ENCODE data around the gene RNF6. TPM values are rescaled to one million over a fixed set of nuclear protein-coding genes. Genes with fewer than 3 reads are reported as not detected.
"Not testable (repeated sequence)": the region's sequence is repeated elsewhere in the genome, so short reads cannot be mapped to it uniquely, and the experiment has no call there.

Gene RNF6
- total RNA-seq, 2 experiments from 2014 or later: 34.2 to 35.7 TPM

- ChIA-PET POLR2A (interaction anchor here (0.7 to 4.0 kb wide), 2 partner anchors 31 to 63 kb away, joined by 3 to 14 read pairs; partner anchors contain the start of gene RNF6), CTCF (interaction anchor here (1.1 to 1.4 kb wide), 2 partner anchors 31 to 68 kb away, joined by 3 to 6 read pairs; partner anchors contain the start of gene RNF6)
- H3K4me1 Mint-ChIP-seq (ENCODE audit: low read depth): peaks cover 26% of the 10 kb centered on the region
- H3K27ac Mint-ChIP-seq: peak overlapping the region; percentile 84
- ATAC-seq (no peak), DNase-seq (no peak)
- H3K36me3 Mint-ChIP-seq (ENCODE audit: low read depth): peaks cover 3% of the 10 kb centered on the region
- no peaks in the 10 kb centered on the region for H3K27me3 Mint-ChIP-seq (ENCODE audit: low read depth)
- H3K4me3 Mint-ChIP-seq: peak overlapping the region; percentile 81
- no peaks in the 10 kb centered on the region for H3K9me3 Mint-ChIP-seq (ENCODE audit: insufficient read depth)
These were observed 31.2 kb upstream of the RNF6 start for GRCh38 chr13:26253262-26253786.

GRCh38 chr13:26252006-26252405, 29.9 kb upstream of the RNF6 start:
- H3K4me3 Mint-ChIP-seq; H3K9me3 Mint-ChIP-seq (ENCODE audit: insufficient read depth); ATAC-seq; H3K27me3 Mint-ChIP-seq (ENCODE audit: low read depth); POLR2A ChIA-PET; CTCF ChIA-PET; DNase-seq; H3K36me3 Mint-ChIP-seq (ENCODE audit: low read depth); H3K27ac Mint-ChIP-seq: not testable (repeated sequence)
- H3K4me1 Mint-ChIP-seq (ENCODE audit: low read depth): peaks cover 24% of the 10 kb centered on the region

GRCh38 chr13:26249551-26249950, 27.4 kb upstream of the RNF6 start:
- ChIA-PET POLR2A (no interaction called here), CTCF (no interaction called here)
- ATAC-seq: no peak
- no peak overlapping the region for H3K4me3 Mint-ChIP-seq
- H3K27me3 Mint-ChIP-seq (ENCODE audit: low read depth): no peaks in the 10 kb centered on the region
- H3K36me3 Mint-ChIP-seq (ENCODE audit: low read depth): no peaks in the 10 kb centered on the region
- DNase-seq: no peak
- peaks cover 8% of the 10 kb centered on the region for H3K4me1 Mint-ChIP-seq (ENCODE audit: low read depth)
- H3K27ac Mint-ChIP-seq: no peak overlapping the region
- no peaks in the 10 kb centered on the region for H3K9me3 Mint-ChIP-seq (ENCODE audit: insufficient read depth)

GRCh38 chr13:26247608-26248007, 25.5 kb upstream of the RNF6 start:
- no peaks in the 10 kb centered on the region for H3K4me1 Mint-ChIP-seq (ENCODE audit: low read depth)
- H3K36me3 Mint-ChIP-seq (ENCODE audit: low read depth): no peaks in the 10 kb centered on the region
- POLR2A ChIA-PET: interaction anchor here (1.0 kb wide), 1 partner anchor 25 kb away, joined by 3 read pairs; the partner anchor contains the start of gene RNF6
- H3K27ac Mint-ChIP-seq: no peak overlapping the region
- no peak overlapping the region for H3K4me3 Mint-ChIP-seq
- no peaks in the 10 kb centered on the region for H3K9me3 Mint-ChIP-seq (ENCODE audit: insufficient read depth)
- DNase-seq: no peak
- CTCF ChIA-PET: no interaction called here
- no peak for ATAC-seq
- H3K27me3 Mint-ChIP-seq (ENCODE audit: low read depth): no peaks in the 10 kb centered on the region

- ATAC-seq: no peak
- DNase-seq: no peak
- no peaks in the 10 kb centered on the region for H3K36me3 Mint-ChIP-seq (ENCODE audit: low read depth)
- H3K27me3 Mint-ChIP-seq (ENCODE audit: low read depth): no peaks in the 10 kb centered on the region
- H3K27ac Mint-ChIP-seq: no peak overlapping the region
- H3K4me3 Mint-ChIP-seq: no peak overlapping the region
- ChIA-PET CTCF (interaction anchor here (0.8 kb wide), 1 partner anchor 250 kb away, joined by 3 read pairs; no protein-coding TSS in a partner anchor), POLR2A (interaction anchor here (1.0 kb wide), 1 partner anchor 25 kb away, joined by 3 read pairs; the partner anchor contains the start of gene RNF6)
- H3K4me1 Mint-ChIP-seq (ENCODE audit: low read depth): no peaks in the 10 kb centered on the region
- H3K9me3 Mint-ChIP-seq (ENCODE audit: insufficient read depth): no peaks in the 10 kb centered on the region
These were observed 24.9 kb upstream of the RNF6 start for GRCh38 chr13:26247011-26247410.

- H3K9me3 Mint-ChIP-seq (ENCODE audit: insufficient read depth): no peaks in the 10 kb centered on the region
- DNase-seq (no peak), ATAC-seq (no peak)
- no peak overlapping the region for H3K4me3 Mint-ChIP-seq
- ChIA-PET CTCF (interaction anchor here (0.8 kb wide), 1 partner anchor 251 kb away, joined by 3 read pairs; no protein-coding TSS in a partner anchor), POLR2A (no interaction called here)
- no peaks in the 10 kb centered on the region for H3K4me1 Mint-ChIP-seq (ENCODE audit: low read depth)
- no peaks in the 10 kb centered on the region for H3K36me3 Mint-ChIP-seq (ENCODE audit: low read depth)
- H3K27me3 Mint-ChIP-seq (ENCODE audit: low read depth): no peaks in the 10 kb centered on the region
- H3K27ac Mint-ChIP-seq: no peak overlapping the region
These were observed 24.0 kb upstream of the RNF6 start for GRCh38 chr13:26246154-26246553.

- Mint-ChIP-seq H3K27ac (no peak overlapping the region), H3K4me3 (no peak overlapping the region), H3K4me1 (ENCODE audit: low read depth) (no peaks in the 10 kb centered on the region), H3K27me3 (ENCODE audit: low read depth) (peaks cover 7% of the 10 kb centered on the region), H3K9me3 (ENCODE audit: insufficient read depth) (no peaks in the 10 kb centered on the region), H3K36me3 (ENCODE audit: low read depth) (no peaks in the 10 kb centered on the region)
- ChIA-PET CTCF (interaction anchor here (0.6 kb wide), 1 partner anchor 462 kb away, joined by 3 read pairs; no protein-coding TSS in a partner anchor), POLR2A (interaction anchor here (0.6 kb wide), 1 partner anchor 99 kb away, joined by 3 read pairs; no protein-coding TSS in a partner anchor)
- ATAC-seq (no peak), DNase-seq (no peak)
These were observed 14.2 kb upstream of the RNF6 start for GRCh38 chr13:26236296-26236695.

- Mint-ChIP-seq H3K27ac (no peak overlapping the region), H3K36me3 (ENCODE audit: low read depth) (no peaks in the 10 kb centered on the region), H3K9me3 (ENCODE audit: insufficient read depth) (no peaks in the 10 kb centered on the region), H3K27me3 (ENCODE audit: low read depth) (peaks cover 3% of the 10 kb centered on the region), H3K4me1 (ENCODE audit: low read depth) (no peaks in the 10 kb centered on the region), H3K4me3 (no peak overlapping the region)
- POLR2A ChIA-PET: no interaction called here
- DNase-seq (no peak), ATAC-seq (no peak)
- CTCF ChIA-PET: no interaction called here
These were observed 8.6 kb upstream of the RNF6 start for GRCh38 chr13:26230703-26231102.

- POLR2A ChIA-PET: no interaction called here
These were observed 7.0 kb upstream of the RNF6 start for GRCh38 chr13:26229080-26229615.

GRCh38 chr13:26228096-26228495, 6.0 kb upstream of the RNF6 start:
- no peak for DNase-seq
- Mint-ChIP-seq H3K27ac (no peak overlapping the region), H3K27me3 (ENCODE audit: low read depth) (peaks cover 8% of the 10 kb centered on the region), H3K4me3 (no peak overlapping the region), H3K9me3 (ENCODE audit: insufficient read depth) (no peaks in the 10 kb centered on the region), H3K36me3 (ENCODE audit: low read depth) (no peaks in the 10 kb centered on the region), H3K4me1 (ENCODE audit: low read depth) (peaks cover 3% of the 10 kb centered on the region)
- POLR2A ChIA-PET: no interaction called here
- ATAC-seq: no peak
- CTCF ChIA-PET: interaction anchor here (1.4 kb wide), 1 partner anchor 42 kb away, joined by 4 read pairs; no protein-coding TSS in a partner anchor

More at GRCh38 chr13:26229080-26229615, 7.0 kb upstream of the RNF6 start:
- no peaks in the 10 kb centered on the region for H3K36me3 Mint-ChIP-seq (ENCODE audit: low read depth)
- ATAC-seq: no peak
- CTCF ChIA-PET: no interaction called here
- no peak overlapping the region for H3K27ac Mint-ChIP-seq
- no peak for DNase-seq
- H3K4me3 Mint-ChIP-seq: no peak overlapping the region
- H3K27me3 Mint-ChIP-seq (ENCODE audit: low read depth): peaks cover 8% of the 10 kb centered on the region
- no peaks in the 10 kb centered on the region for H3K9me3 Mint-ChIP-seq (ENCODE audit: insufficient read depth)
- no peaks in the 10 kb centered on the region for H3K4me1 Mint-ChIP-seq (ENCODE audit: low read depth)

- Mint-ChIP-seq H3K36me3 (ENCODE audit: low read depth) (no peaks in the 10 kb centered on the region), H3K27me3 (ENCODE audit: low read depth) (peaks cover 8% of the 10 kb centered on the region), H3K27ac (no peak overlapping the region), H3K4me3 (no peak overlapping the region), H3K4me1 (ENCODE audit: low read depth) (peaks cover 10% of the 10 kb centered on the region), H3K9me3 (ENCODE audit: insufficient read depth) (no peaks in the 10 kb centered on the region)
- CTCF ChIA-PET: interaction anchor here (0.6 to 1.4 kb wide), 2 partner anchors 41 to 186 kb away, joined by 3 to 4 read pairs; no protein-coding TSS in a partner anchor
- POLR2A ChIA-PET: no interaction called here
- ATAC-seq (no peak), DNase-seq (no peak)
These were observed 5.3 kb upstream of the RNF6 start for GRCh38 chr13:26227166-26227971.
